ENCODE results near the gene ADARB2. TPM values are rescaled to one million over a fixed set of nuclear protein-coding genes. Genes with fewer than 3 reads are reported as not detected.

ADARB2 gene
- total RNA-seq, 2 experiments from 2014 or later = 0.17 to 0.30 TPM

DNA sequence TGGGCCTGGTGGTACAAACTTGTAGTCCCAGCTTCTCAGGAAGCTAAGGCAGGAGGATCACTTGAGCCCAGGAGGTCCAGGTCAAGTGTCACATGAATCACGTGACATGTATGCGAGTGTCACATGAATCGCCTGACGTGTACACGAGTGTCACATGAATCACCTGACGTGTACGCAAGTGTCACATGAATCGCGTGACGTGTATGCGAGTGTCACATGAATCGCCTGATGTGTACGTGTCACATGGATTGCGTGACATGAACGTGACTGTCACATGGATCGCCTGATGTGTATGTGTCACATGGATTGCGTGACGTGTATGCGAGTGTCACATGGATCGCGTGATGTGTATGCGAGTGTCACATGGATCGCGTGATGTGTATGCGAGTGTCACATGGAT lies 9.5 kb upstream of the ADARB2 start:
- H3K4me1 Mint-ChIP-seq = no peaks in the 10 kb centered on the region
- POLR2A ChIA-PET = no interaction called here

DNA sequence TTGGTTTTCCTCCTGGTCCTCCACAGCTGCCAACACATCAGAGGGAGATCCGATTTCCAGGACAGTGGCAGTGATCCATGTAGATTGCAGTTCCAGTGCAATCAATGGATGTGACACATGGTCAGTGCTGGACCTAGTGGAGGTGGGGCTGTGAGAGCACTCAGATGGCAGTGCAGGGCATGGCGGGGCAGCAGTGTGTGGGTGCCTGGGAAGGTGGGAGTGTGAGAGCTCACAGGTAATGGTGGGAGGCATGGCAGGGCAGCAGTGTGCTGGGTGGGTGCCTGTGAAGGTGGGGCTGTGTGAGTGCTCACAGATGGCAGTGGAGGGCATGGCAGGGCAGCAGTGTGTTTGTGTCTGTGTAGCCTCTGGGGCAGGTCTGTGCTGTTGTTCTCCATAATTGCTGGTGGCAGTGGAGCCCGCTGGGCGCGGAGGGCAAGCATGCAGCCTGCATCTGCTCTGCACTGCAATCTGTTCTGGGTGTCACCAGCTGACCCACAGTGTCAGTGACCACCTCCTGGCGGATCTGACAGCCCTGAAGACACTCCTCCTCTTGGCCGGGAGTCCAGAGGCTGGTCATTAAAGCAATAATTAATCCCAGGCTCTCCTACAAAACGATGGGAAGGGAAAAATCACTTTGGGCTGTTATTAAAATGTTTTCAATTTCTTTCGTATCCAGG lies 8.6 kb upstream of the ADARB2 start:
- H3K36me3 Mint-ChIP-seq (ENCODE audit: low read depth) = no peaks in the 10 kb centered on the region
- H3K4me3 Mint-ChIP-seq = no peak overlapping the region
- no peak overlapping the region for H3K27ac Mint-ChIP-seq
- peaks cover 11% of the 10 kb centered on the region for H3K9me3 Mint-ChIP-seq
- ChIA-PET POLR2A (no interaction called here), CTCF (no interaction called here)
- H3K4me1 Mint-ChIP-seq = no peaks in the 10 kb centered on the region
- H3K27me3 Mint-ChIP-seq = peaks cover 9% of the 10 kb centered on the region
- DNase-seq = no peak

More for the DNA sequence above, 9.5 kb upstream of the ADARB2 start:
- CTCF ChIA-PET = no interaction called here
- H3K4me3 Mint-ChIP-seq = no peak overlapping the region
- H3K9me3 Mint-ChIP-seq = peaks cover 11% of the 10 kb centered on the region
- no peaks in the 10 kb centered on the region for H3K36me3 Mint-ChIP-seq (ENCODE audit: low read depth)
- peaks cover 3% of the 10 kb centered on the region for H3K27me3 Mint-ChIP-seq
- no peak for DNase-seq
- no peak overlapping the region for H3K27ac Mint-ChIP-seq

DNA sequence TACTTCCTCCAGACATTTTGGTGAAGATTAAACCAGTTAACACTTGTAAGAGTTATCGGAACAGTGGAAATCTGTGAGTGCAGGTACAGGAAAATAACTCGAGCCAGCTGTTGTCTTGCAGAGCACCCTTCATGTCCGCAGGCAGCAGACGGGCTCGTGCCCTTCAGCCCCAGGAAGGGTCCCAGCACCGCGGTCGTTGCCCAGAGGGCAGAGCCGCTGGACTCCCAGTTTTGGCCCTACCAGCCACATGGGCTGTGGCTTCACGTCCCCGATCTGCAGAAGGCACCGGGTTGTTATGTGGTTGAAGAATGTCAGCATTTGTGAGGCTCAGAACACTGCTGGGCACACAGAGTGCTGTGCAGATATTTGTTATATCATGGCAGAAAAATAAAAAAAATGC lies 7.2 kb upstream of the ADARB2 start:
- ChIA-PET POLR2A (no interaction called here), CTCF (no interaction called here)
- Mint-ChIP-seq H3K27me3 (peaks cover 20% of the 10 kb centered on the region), H3K27ac (no peak overlapping the region), H3K4me3 (no peak overlapping the region), H3K9me3 (peaks cover 6% of the 10 kb centered on the region), H3K36me3 (ENCODE audit: low read depth) (no peaks in the 10 kb centered on the region), H3K4me1 (no peaks in the 10 kb centered on the region)
- DNase-seq = no peak

DNA sequence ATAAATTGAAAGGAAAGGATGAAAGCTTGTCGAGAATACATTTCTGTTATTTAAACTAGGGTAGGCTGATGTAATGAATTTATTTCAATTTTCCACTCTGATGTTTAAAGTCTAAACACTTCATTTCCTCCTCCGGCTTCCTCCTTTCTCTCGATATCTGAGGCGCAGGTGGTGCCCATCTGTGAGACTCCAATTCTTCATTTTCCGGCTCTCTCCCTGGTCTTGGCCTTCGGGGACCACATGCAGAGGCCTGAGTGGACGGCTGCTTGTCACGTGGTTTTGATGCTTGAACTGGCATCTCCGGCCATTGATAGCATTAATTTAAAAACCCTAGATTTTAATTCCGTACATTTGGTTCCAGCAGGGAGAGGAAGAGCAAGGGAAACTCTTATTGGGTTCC lies 5.8 kb upstream of the ADARB2 start:
- H3K4me3 Mint-ChIP-seq = no peak overlapping the region
- H3K4me1 Mint-ChIP-seq = no peaks in the 10 kb centered on the region

DNA sequence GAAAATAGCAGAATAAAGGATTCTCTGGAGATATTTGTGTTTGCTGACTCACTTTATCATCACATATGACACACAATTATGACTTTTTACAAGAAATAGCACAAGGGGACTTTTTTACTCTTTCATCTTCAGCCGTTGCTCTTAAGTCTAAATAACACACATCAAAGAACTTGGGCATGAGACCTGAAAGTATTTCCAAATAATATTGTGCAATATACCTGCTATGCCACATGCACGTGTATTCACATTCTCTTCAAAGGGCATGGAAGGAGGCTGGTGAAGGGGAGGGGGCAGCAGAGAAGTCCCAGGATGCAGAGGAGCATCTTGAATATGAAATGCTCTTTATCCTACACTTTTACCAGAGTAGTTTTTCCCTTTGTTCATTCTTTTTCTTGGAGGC lies 4.1 kb upstream of the ADARB2 start:
- Mint-ChIP-seq H3K36me3 (ENCODE audit: low read depth) (no peaks in the 10 kb centered on the region), H3K27me3 (peaks cover 43% of the 10 kb centered on the region), H3K4me1 (peaks cover under 1% of the 10 kb centered on the region), H3K9me3 (no peaks in the 10 kb centered on the region), H3K4me3 (no peak overlapping the region), H3K27ac (no peak overlapping the region)
- ChIA-PET POLR2A (no interaction called here), CTCF (no interaction called here)
- DNase-seq = no peak

More for the DNA sequence above, 5.8 kb upstream of the ADARB2 start:
- DNase-seq = no peak
- CTCF ChIA-PET = no interaction called here
- no peak overlapping the region for H3K27ac Mint-ChIP-seq
- peaks cover 30% of the 10 kb centered on the region for H3K27me3 Mint-ChIP-seq
- no peaks in the 10 kb centered on the region for H3K9me3 Mint-ChIP-seq
- POLR2A ChIA-PET = no interaction called here
- H3K36me3 Mint-ChIP-seq (ENCODE audit: low read depth) = no peaks in the 10 kb centered on the region

DNA sequence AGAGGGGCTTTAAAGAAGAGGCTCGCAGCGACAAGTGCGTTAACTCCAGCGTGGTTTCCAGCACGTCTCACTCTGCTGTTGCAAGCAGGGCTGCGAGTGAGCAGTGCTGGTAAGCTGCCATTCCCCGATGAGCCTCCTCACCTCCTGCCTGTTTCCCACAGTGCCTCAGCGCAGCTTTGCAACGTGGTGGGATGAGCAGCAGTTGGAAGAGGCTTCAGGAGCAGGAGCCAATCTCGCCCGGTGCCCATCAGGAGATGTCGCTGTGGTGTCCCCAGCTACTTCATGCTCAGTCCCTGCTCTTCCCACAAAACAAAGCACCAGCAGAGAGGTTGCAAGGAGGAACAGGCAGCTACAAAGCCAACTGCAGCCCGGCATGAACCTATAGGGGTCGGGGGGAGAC lies 2.4 kb upstream of the ADARB2 start:
- Mint-ChIP-seq H3K4me1 (peaks cover 5% of the 10 kb centered on the region), H3K9me3 (no peaks in the 10 kb centered on the region), H3K4me3 (no peak overlapping the region), H3K27ac (no peak overlapping the region), H3K27me3 (peaks cover 60% of the 10 kb centered on the region), H3K36me3 (ENCODE audit: low read depth) (no peaks in the 10 kb centered on the region)
- POLR2A ChIA-PET = no interaction called here
- no peak for DNase-seq
- CTCF ChIA-PET = no interaction called here

DNA sequence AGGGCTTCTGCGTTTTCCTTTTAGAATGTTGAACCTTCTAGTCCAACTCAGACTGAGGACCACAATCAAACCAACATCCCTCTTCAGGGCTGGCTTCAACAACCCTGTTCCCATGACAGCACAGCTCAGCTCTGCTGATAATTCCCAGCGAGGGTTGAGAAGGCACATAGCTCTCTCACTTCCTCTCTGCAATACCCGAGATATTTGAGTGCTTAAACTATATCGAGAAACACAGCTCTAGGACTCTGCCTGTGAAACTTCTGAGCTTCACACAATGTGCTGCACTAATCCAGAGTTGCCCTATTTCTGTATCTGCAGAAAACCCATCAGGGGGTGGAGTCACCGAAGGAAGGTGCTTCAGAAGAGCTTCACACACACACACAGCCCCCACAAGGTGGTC lies 1.6 kb upstream of the ADARB2 start:
- CTCF ChIA-PET = no interaction called here
- Mint-ChIP-seq H3K27ac (no peak overlapping the region), H3K36me3 (ENCODE audit: low read depth) (no peaks in the 10 kb centered on the region), H3K4me1 (peaks cover 5% of the 10 kb centered on the region), H3K27me3 (peaks cover 65% of the 10 kb centered on the region), H3K4me3 (no peak overlapping the region), H3K9me3 (no peaks in the 10 kb centered on the region)
- no peak for DNase-seq
- POLR2A ChIA-PET = no interaction called here

DNA sequence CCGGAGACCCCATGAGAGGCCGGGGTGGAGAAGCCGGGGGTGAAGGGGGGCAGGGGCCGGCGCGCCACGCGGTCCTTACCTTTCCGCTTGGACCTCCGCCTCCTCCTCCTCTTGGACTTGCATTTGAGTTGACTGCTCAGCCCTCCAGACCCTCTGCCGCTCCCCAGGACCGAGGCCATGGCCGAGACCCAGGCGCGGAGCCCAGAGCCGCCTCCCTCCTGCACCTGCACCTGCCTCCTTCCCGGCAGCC lies 428 bp downstream of the ADARB2 start:
- Mint-ChIP-seq H3K4me3 (no peak overlapping the region), H3K36me3 (ENCODE audit: low read depth) (no peaks in the 10 kb centered on the region), H3K4me1 (peaks cover 5% of the 10 kb centered on the region), H3K27me3 (peaks cover 80% of the 10 kb centered on the region), H3K27ac (no peak overlapping the region), H3K9me3 (no peaks in the 10 kb centered on the region)
- DNase-seq = no peak
- ChIA-PET POLR2A (no interaction called here), CTCF (interaction anchor here (1.7 kb wide), 1 partner anchor 16 kb away, joined by 6 read pairs; no protein-coding TSS in a partner anchor)

DNA sequence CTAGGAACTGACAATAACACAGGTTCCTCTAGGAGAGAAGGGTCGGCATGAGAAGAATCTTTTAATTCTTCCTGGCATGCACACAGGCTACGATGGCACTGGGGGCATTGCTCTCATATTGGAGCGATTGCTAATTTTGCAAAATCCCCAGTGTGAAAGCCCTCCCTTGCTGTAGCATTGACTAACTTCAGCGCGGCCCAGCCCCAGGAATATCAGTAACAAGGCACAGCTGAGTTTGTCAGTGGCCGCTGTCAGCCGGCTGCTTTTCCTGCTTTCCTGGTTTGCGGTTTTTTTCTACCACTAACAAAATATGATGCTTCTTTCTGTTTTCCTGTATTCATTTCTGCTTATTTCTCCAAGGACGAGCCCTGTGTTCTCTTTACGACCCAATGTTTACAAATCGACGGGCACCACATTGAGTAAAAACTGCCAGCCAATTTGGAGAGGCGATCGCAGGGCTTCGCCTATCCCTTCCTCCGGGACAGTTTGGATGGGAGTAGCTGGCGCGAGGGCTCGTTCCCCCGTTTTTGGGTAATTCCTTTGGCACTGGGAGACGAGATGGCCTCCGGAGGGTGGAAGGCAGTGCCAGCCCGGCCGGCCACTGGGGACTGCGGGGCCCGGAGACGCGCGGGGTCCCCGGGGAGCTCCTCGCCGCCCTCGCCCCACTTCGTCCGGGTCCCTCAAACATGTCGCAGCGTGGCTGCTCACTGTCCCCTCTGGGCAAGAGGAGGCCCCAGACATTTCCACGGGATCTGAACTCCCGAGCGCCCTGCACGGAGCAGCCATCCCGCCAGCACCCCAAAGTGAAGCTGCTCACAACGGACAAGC lies 967 bp downstream of the ADARB2 start:
- no peak overlapping the region for H3K27ac Mint-ChIP-seq
- no peak for DNase-seq
- H3K9me3 Mint-ChIP-seq = no peaks in the 10 kb centered on the region
- H3K27me3 Mint-ChIP-seq = peaks cover 81% of the 10 kb centered on the region
- H3K36me3 Mint-ChIP-seq (ENCODE audit: low read depth) = no peaks in the 10 kb centered on the region
- H3K4me1 Mint-ChIP-seq = peaks cover 5% of the 10 kb centered on the region
- H3K4me3 Mint-ChIP-seq = no peak overlapping the region
- ChIA-PET CTCF (interaction anchor here (1.7 kb wide), 1 partner anchor 17 kb away, joined by 6 read pairs; no protein-coding TSS in a partner anchor), POLR2A (no interaction called here)

DNA sequence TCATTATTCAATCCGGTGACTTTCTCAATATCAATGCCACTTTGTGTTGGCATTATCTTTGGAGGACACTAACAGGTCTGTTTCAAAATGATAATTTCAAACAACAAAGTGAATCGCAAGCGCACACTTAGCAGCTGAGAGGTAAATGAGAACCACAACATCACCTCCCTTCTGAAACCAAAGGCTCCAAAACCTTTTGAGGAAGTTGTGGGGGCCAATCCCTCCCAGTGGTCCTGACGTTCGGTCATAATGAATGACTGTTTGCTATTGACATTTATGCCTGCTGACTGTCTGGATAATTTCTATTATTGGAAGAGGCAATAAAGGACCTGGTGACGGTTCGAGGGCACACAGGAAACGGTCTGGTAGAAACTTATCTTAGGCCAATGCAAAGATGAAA lies 1.8 kb downstream of the ADARB2 start:
- Mint-ChIP-seq H3K4me3 (no peak overlapping the region), H3K27me3 (peaks cover 81% of the 10 kb centered on the region), H3K4me1 (peaks cover 5% of the 10 kb centered on the region), H3K9me3 (no peaks in the 10 kb centered on the region), H3K27ac (no peak overlapping the region), H3K36me3 (ENCODE audit: low read depth) (no peaks in the 10 kb centered on the region)
- no peak for DNase-seq
- ChIA-PET CTCF (no interaction called here), POLR2A (no interaction called here)

DNA sequence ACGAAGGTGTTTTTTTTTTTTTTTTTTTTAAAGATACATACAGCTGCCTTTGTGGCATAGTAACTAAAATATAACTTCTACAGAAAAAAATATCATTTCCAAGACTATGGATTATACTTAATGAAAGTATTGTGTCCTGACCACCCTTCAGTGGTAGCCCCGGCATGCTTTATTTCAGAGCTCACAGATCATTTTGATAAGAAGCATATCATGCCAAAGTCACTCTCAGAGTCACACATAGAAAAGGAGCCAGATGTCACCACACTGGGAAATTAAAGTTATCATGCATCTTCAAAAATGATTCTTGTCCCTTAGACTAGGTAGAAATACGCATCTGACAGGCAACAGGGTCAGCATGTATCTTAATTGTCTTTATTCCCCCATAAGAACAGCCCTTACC lies 3.0 kb downstream of the ADARB2 start:
- H3K36me3 Mint-ChIP-seq (ENCODE audit: low read depth) = no peaks in the 10 kb centered on the region
- no peak overlapping the region for H3K4me3 Mint-ChIP-seq
- no peaks in the 10 kb centered on the region for H3K9me3 Mint-ChIP-seq
- CTCF ChIA-PET = no interaction called here
- POLR2A ChIA-PET = no interaction called here
- DNase-seq = no peak
- no peak overlapping the region for H3K27ac Mint-ChIP-seq
- H3K4me1 Mint-ChIP-seq = peaks cover 5% of the 10 kb centered on the region
- H3K27me3 Mint-ChIP-seq = peaks cover 80% of the 10 kb centered on the region

DNA sequence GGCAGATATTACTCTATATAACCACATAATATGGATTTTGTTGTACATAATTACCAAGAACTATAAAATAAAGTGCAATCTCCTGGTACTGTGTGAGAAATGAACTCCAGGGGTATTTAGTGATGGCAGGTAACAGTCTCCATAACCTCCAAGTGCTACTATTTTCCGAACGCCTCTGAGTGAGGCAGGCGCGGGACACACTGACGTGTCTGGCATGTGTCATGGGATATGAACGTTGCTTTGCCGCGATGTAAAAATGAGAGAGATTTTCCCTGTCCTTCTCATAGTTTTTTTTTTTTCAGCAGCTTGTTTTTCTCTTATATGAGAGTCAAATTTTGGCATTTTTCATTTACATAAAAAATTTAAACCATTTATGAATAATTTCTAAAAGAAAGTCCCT lies 3.6 kb downstream of the ADARB2 start:
- Mint-ChIP-seq H3K27ac (no peak overlapping the region), H3K27me3 (peaks cover 76% of the 10 kb centered on the region), H3K4me1 (peaks cover 5% of the 10 kb centered on the region), H3K9me3 (no peaks in the 10 kb centered on the region), H3K36me3 (ENCODE audit: low read depth) (no peaks in the 10 kb centered on the region), H3K4me3 (no peak overlapping the region)
- CTCF ChIA-PET = no interaction called here
- POLR2A ChIA-PET = no interaction called here
- DNase-seq = no peak

DNA sequence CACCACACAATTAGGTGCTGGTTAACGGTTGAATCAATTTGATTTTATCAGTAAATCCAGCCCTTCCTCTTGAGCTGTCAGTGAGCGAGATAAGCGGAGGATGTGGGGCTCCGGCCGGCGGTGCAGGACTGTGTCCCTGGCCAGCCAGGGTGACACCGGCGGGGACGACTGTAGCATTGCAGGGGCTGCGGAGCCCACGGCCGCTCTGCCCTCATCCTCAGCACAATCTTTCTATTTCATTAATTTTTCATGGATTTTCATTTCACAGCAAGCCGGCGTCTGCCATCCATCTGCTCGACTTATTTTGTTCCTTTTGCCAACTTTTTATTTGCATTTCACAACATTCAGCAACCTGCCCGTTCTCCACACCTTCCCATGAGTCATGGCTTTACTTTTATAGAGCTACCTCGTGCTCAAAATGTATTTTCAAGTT lies 4.7 kb downstream of the ADARB2 start:
- Mint-ChIP-seq H3K4me1 (peaks cover 5% of the 10 kb centered on the region), H3K27me3 (peaks cover 65% of the 10 kb centered on the region), H3K27ac (no peak overlapping the region), H3K36me3 (ENCODE audit: low read depth) (no peaks in the 10 kb centered on the region), H3K9me3 (no peaks in the 10 kb centered on the region), H3K4me3 (no peak overlapping the region)
- POLR2A ChIA-PET = no interaction called here
- CTCF ChIA-PET = no interaction called here
- no peak for DNase-seq

DNA sequence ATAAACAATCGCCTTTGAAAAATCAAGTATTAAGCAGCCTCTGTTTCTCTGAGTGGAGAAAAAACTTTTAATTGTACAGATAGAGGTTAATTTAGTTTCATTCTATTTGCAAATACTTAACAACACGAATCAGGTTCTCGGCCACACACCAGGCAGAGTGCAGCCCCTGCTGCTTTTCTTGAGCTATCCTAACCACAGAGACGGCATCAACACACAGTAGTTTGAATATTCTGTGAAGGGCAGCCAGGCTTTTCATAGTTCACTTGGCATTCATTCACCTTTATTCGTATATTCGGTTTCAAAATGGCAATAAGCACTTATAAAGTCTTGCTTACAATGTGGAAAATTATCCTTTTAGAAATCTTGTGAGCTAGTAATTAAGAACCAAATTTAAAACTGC lies 5.7 kb downstream of the ADARB2 start:
- H3K36me3 Mint-ChIP-seq (ENCODE audit: low read depth) = no peaks in the 10 kb centered on the region
- H3K9me3 Mint-ChIP-seq = no peaks in the 10 kb centered on the region
- ChIA-PET POLR2A (no interaction called here), CTCF (no interaction called here)
- peaks cover 58% of the 10 kb centered on the region for H3K27me3 Mint-ChIP-seq
- peaks cover 5% of the 10 kb centered on the region for H3K4me1 Mint-ChIP-seq
- H3K27ac Mint-ChIP-seq = no peak overlapping the region
- H3K4me3 Mint-ChIP-seq = no peak overlapping the region
- no peak for DNase-seq

Data from activated CD4-positive, alpha-beta T cell treated with anti-CD3 and anti-CD28 coated beads, Interleukin-2, amount 10 ng/mL, durations not matched to agents 7 days and 5 days (primary cell).